Measurements from ENCODE around the gene MSANTD1.
"Not testable (repeated sequence)": the region's sequence is repeated elsewhere in the genome, so short reads cannot be mapped to it uniquely, and the experiment has no call there.

MSANTD1 gene

GRCh38 chr4:3291969-3292570 is 43.1 kb downstream of the MSANTD1 start:
- DNase-seq = peak; percentile 97

DNA sequence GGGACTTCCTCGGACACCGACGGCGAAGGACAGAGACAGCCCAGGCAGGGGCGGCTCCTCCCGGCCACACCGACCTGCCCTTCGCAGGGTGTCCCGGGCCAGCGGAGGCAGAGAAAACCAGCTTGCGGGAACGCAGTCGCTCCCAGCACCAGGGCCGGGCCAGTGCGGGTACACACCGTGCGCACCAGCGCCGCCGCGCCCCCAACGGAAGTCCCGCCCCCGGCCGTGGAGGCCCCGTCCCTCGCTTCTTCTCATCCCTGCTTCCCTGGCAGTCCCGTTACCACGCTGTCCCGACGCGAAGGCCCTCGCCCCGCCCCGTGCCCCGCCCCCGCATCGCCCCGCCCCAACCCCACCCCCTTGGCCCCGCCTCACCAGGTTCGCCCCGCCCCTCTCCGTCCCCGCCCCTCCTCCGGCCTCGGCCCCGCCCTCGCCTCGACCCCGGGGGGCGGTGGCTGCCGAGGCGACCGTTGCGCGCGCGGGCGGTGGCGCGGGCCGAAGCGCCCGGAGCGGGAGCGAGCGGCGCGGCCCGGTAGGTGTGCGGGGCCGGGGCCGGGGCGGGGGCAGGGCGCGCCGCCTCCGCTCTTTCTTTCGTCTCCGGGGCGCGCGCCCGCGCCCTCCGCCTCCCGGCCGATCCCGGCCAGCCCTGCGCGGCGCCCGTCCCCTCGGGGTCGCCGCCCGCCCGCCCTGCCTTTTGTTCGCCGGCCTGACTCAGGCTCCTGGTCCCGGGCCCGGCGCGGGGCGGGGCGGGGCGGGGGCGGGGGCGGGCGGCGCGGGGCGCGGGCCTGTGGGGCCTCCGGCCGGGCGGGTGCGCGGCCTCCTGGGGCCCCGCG is 43.8 kb downstream of the MSANTD1 start, which contains the start of gene RGS12:
TSS of gene RGS12 (plus strand) at position 451 of the 830 bp plus-strand sequence. CDS start 23,150 bp downstream, outside the sequence.
- DNase-seq = peak; percentile 99

DNA sequence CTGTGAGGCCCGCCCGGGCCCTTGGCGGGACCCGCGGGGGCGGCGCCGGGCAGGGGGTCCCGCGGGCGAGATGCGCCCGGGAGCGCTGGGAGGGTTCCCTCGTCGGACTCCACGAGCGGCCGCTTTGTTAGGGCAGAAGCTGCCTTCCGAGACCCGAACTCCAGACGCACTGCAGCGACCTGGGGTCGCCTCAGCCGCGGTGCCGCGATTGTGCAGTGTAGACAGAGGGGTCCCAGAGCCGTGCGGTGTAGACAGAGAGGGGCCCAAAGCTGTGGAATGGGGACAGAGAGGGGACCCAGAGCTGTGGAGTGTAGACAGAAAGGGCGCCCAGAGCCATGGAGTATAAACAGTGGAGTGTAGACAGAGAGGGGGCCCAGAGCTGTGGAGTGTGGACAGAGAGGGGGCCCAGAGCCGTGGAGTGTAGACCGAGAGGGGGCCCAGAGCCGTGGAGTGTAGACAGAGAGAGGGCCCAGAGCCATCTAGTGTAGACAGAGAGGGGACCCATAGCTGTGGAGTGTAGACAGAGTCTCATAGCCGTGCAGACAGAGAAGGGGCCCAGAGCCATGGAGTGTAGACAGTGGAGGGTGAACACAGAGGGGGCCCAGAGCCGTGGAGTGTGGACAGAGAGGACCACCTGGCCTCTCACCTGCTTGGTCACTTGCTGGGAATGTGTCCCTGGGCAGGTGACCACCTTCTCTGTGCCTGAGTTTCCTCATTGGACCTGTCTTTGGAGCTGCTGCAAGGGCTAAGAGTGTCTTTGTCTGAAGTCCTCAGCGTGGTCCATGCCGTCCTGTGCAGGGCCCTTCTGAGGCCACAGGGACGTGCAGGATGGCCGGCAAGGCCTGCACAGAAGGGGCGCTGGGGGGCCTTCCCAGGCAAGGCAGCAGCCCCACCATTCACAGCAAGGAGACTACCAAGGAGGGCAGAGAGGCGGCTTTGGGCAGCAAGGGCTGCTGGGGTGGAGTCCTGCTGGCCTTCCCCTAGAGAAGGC is 44.7 kb downstream of the MSANTD1 start:
- DNase-seq = peak; percentile 61

DNA sequence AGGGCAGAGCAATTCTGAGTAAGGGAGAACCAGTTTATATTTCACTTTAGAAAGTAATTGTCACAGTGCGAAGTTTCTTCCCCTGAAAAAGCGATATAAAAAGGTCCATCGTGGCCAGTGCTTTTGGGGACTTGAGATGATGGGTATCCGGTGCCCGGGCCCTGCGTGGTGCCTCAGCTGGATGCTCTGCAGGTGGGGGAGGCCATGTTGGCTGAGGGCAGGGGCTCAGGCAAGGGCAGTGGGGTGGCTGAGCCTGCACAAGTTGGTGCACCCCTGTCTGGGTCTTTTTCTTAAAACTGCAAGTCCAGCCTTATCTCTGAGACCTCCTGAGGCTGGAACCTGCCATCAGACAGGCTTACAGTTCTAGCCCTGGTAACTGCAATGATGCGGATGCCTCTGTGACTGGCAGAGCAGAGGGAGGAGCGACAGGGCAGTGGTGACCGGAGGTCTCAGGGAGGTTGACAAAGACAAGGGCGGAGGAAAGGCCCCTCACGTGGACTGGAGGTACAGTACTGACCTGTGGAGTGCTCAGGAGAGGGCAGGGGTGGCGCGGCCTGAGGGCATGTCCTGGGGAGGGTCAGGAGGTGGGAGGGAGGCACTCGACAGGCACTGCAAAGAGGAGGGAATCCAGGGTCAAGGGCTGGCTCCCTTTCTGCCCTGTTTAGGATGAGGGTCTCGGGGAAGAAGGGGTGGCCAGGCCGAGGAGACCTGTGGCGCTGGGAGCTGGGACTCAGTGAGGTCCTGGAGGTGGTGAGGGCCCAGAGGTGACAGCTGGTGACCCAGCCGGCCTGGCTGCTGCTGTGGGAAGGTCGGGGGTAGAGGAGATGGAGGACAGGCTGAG is 45.7 kb downstream of the MSANTD1 start:
- DNase-seq = no peak

DNA sequence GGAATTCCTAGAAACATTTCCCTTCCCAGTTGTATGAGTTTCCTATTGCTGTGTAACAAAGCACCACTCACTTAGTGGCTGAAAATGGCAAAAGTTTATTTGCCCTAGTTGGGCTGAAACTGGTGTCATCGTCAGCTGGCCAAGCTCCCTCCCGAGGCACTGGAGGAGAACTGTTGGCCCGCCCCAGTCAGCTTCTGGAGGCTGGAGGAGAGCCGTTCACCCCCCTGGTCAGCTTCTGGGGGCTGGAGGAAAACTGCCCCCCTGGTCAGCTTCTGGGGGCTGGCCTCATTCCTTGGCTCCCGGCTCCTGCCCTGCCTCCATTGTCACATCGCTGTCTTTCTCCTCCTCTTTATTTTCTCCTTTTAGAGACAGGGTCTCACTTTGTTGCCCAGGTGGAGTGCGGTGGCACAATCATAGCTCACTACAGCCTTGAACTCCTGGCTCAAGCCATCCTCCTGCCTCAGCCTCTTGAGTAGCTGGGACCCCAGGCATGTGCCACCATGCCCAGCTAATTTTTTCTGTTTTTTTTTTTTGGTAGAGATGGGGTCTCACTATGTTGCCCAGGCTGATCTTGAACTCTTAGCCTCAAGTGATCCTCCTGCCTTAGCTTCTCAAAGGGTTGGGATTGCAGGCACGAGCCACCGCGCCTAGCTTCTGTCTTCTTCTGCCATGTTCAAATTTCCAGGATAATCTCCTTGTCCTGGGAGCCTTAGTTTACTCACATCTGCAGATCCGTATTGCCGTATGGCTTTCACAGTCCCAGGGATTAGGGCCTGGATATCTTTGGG is 47.1 kb downstream of the MSANTD1 start:
- DNase-seq = no peak

DNA sequence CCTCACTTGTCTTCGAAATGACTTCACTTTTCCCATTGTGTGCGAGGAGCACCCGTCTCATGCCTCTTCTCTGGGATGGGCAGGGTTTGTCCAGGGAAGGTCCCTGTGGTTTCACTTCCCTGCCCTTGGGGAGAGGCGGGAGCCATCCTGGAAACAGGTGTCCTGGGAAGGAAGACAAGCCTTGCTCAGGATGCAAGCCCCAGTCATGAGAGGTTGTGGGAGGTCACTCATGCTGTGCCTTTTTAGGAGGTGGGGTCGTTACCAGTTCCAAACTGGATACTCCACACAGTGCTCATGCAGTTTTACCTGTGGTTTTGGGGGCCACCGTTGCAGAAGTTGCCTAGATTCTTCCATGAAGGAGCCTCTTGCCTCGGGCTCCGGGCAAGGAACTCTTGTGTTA is 47.7 kb downstream of the MSANTD1 start:
- no peak for DNase-seq

GRCh38 chr4:3297066-3297859 is 48.3 kb downstream of the MSANTD1 start:
- no peak for DNase-seq

DNA sequence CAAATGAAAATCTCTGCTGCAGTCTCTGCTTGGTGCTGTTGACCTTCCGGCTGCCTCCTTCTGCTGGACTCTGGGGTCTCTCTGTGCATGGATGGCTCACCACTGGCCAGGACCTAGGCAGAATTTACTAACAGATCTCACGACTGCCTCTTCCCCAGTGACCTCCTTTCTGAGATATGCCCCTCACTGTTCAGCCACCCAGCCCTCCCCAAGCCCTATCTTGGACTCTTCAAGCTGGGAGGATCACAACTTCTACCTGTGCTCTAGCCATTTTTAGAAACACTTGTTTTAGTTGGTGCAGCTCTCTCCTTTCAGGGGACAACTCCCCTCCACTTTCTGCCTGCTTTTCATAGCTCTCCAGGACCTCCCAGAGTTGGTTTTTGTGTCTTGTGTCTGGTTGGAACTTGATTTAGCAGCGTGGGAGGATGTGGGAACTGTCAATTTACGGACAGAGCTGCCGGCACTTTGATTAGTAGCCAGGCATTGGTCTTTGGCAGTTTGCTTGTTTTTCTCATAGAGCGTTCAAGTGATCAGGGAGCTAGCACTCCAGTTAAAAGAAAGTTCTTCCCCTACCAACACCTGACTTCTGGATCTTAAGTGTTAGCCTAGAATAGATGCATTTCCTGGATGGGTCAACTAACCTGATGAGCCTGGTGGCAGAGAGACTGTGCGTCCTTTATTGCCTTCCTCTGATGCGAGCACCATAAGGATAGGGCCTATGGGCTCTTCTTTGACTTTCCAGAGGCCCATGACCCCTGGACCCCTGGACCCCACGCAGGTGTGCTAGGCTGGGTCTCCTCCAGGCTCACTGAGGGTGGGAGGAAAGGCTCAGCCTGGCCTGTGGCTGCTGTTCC is 50.4 kb downstream of the MSANTD1 start:
- DNase-seq = no peak

GRCh38 chr4:3299976-3300671 is 51.2 kb downstream of the MSANTD1 start:
- no peak for DNase-seq

- not testable (repeated sequence) for DNase-seq
Measured at GRCh38 chr4:3300882-3301281, 51.9 kb downstream of the MSANTD1 start.

GRCh38 chr4:3301450-3302172 is 52.7 kb downstream of the MSANTD1 start:
- no peak for DNase-seq

GRCh38 chr4:3302173-3302785 is 53.3 kb downstream of the MSANTD1 start:
- DNase-seq = no peak

DNA sequence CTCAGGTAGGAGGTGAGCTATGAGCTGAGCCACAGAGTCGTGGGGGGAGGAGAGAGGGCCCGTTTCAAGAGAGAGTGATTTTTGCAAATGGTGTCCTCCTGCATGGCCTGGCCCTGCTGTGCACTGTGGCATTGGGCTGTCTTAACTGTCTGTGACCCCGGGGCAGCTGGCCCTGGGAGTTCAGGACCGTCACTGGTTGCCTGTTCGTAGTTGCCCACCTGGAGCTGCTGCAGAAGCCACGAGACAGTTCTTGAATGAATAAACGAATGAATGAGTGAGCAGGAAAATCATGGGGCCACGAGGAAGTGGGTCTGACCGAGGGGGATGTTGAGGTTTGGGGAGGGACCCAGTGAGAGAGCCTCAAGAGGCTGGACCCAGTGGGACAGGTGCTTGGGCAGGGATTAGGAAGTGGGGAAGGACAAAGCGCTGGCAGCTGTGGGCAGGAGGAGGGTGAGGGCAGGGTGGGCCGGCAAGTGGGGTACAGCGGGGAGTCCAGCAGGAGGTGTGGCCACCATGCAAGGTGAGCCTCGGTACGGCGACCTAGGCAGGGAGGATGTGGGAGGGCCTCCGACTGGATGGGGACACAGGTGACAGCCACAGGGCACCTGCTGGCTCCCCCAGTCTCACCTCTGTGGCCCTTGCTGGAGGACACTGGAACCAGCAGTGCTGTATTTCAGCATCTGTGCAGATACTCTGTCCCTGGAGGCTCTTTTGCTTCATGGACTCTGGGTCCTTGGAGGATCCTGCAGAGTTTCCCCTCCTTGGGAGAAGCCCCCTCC is 54.0 kb downstream of the MSANTD1 start:
- DNase-seq = no peak

- DNase-seq = no peak
Measured at GRCh38 chr4:3303565-3303824, 54.5 kb downstream of the MSANTD1 start.

DNA sequence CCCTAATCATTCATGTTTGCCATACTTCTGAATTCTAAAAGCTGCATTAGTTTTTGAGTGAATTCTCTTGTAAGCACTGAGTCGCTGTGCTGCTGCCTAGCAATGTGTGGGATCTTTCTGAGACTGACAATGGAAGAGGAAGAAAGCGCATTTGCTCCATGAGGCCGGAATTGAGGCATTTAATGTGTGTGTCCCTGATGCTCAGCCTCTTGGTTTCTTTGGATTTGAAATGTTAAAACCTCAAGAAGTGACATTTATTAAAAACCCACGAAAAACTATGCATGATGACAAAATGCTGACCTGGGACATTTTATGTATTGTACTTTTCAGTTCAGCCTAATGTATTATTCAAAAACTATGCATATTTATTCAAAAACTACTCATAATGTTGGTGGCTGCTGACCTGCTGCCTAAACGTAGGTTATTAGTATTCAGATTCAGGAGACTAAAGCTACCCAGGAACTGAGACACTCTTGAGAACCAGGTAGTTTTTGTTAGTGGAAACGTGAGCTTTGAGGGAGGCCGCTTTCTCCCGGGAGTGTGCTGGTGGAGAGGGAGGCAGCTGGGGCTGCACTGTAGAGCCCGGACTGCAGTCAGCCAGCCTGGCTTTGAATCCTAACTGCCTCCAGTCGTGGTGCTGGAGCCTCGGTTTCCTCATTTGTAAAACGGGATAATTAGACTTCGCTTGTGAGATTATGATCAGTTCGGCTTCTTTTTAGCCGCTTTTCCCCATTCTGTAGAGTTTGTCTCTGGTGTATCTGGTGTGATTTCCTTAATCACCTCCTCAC is 55.2 kb downstream of the MSANTD1 start:
- no peak for DNase-seq
